ENCODE measurements around the gene MYADM.
A peak's percentile ranks its signal among the peaks of the same experiment; 100 is the strongest.
"Not testable (repeated sequence)": the region's sequence is repeated elsewhere in the genome, so short reads cannot be mapped to it uniquely, and the experiment has no call there.

Gene MYADM

GRCh38 chr19:53867225-53868090 lies at the start of gene MYADM:
Gene MYADM, plus strand, starts transcription at chr19:53867883. Its CDS starts 5,647 bp downstream, at chr19:53873530.
- DNase-seq (ENCODE audit: low spot score) = peak; percentile 98

DNA sequence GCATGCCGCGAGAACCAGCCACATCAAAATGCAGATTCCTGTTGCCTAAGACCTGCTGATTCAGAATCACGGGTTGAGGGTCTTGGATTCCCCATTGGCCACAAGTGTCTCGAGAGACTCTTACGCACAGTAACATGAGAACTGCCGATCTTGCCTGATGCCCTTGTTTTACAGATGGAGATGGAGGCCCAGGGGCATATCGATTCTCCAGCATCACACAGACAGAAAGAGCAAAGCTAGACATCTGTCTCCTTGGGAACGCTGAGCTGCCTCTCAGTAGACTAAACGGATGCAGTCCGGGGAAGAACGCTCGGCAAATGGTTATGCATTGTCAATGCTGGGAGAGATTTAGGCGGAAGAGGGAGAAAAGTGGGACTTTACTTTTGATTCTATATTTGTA lies 48.9 kb upstream of the MYADM start:
- DNase-seq (ENCODE audit: low spot score) = no peak

DNA sequence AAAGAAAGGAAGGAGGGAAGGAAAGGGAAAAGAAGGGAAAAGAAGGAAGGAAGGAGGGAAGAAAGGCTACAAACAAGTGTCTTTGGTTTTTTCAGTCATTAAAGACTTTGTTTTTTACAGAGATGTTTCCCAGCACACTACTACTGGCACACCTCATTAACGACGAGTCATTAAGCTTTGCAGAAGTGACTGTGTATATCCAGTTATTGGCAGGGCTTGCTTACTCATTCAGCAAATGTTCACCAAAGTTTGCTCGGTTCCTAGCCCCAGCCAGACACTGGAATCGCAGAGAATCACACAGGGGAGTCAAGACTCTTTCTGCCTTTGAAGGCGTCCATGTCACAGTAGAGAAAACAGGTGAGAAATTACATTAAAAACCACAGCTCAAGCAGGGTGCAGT lies 47.8 kb upstream of the MYADM start:
- DNase-seq (ENCODE audit: low spot score) = no peak

DNA sequence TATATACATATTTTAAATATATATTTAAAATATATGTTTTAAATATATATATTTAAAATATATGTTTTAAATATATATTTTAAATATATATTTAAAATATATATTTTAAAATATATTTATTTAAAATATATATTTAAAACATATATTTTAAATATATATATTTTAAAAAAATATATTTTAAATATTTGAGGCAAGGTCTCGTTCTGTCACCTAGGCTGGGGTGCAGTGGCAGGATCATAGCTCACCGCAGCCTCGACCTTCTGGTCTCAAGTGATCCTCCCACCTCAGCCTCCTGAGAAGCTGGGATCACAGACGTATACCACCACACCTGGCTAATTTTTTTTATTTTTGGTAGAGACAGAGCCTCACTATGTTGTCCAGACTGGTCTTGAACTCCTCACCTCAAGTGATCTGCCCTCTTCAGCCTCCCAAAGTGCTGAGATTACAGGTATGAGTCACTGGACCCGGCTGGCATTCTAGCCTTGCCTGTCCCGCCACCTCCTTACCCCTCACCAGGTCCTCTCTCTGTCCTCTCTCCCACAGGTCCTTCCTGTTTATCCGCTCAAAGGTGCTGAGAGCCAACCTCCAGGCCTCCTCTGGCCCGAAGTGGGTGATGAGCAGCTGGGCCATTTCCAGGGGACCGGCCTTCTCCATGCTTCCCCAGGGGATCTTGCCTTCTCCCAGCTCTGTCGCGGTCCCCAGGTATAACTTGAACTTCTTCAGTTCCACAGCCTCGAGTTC lies 44.1 kb upstream of the MYADM start:
- no peak for DNase-seq (ENCODE audit: low spot score)

GRCh38 chr19:53824134-53824611 lies 43.5 kb upstream of the MYADM start, which contains the start of gene NLRP12:
Gene NLRP12, minus strand, starts transcription at chr19:53824314. Its CDS starts 140 bp downstream, at chr19:53824174.
- DNase-seq (ENCODE audit: low spot score) = no peak

DNA sequence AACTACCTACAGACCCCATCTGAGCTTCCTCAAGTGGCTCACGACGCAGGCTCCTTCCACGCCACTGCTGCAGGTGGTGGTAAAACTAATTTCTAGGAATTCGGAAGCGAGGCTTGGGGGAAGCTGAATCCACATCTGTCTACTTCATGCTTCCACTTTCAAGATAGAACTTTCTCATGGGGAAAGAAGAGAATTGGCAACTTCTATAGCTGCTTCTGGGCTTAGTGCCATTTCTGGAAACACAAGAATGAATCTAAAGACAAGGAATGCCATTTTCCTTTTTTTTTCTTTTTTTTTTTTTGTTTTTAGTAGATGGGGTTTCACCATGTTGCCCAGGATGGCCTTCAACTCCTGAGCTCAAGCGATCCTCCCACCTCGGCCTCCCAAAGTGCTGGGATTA lies 40.8 kb upstream of the MYADM start:
- no peak for DNase-seq (ENCODE audit: low spot score)

- no peak for DNase-seq (ENCODE audit: low spot score)
These were observed 39.2 kb upstream of the MYADM start for GRCh38 chr19:53828531-53828930.

DNA sequence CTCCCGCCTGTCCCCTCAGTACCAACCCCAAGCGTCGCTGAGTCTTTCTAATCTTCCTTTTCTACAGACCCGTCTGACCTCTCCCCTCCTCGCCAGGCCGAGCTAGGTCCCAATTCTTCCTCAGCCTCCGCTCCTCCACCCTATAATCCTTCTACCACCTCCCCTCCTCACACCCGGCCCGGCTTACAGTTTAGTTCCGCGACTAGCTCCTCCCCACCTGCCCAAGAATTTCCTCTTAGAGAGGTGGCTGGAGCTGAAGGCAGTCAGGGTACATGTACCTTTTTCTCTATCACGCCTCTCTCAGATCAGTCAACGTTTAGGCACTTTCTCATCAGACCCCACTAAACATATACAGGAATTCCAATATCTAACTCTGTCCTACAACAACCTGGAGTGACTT lies 34.8 kb upstream of the MYADM start:
- DNase-seq (ENCODE audit: low spot score) = not testable (repeated sequence)

DNA sequence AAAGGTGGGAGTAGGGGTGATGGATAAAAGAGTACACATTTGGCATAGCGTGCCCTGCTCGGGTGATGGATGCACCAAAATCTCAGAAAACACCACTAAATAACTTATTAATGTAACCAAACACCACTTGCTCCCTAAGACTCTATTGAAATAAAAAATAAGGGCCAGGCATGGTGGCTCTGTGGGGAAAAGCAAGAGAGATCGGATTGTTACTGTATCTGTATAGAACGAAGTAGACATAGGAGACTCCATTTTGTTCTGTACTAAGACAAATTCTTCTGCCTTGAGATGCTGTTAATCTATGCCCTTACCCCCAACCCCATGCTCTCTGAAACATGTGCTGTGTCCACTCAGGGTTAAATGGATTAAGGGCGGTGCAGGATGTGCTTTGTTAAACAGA lies 29.2 kb upstream of the MYADM start:
- not testable (repeated sequence) for DNase-seq (ENCODE audit: low spot score)

GRCh38 chr19:53840241-53840640 lies 27.4 kb upstream of the MYADM start:
- not testable (repeated sequence) for DNase-seq (ENCODE audit: low spot score)

DNA sequence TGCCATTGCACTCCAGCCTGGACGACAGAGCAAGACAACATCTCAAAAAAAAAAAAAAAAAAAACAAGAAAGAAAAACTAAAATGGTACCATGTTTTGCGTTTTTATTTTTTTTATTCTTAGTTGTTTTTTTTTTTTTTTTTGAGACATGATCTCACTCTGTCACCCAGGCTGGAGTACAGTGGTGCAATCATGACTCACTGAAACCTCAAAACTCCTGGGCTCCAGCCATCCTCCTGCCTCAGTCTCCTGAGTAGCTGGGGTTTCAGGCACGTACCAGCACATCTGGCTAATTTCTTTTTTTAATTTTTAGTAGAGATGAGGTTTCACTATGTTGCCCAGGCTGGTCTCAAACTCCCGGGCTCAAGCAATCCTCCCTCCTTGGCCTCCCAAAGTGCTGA lies 26.8 kb upstream of the MYADM start:
- not testable (repeated sequence) for DNase-seq (ENCODE audit: low spot score)

DNA sequence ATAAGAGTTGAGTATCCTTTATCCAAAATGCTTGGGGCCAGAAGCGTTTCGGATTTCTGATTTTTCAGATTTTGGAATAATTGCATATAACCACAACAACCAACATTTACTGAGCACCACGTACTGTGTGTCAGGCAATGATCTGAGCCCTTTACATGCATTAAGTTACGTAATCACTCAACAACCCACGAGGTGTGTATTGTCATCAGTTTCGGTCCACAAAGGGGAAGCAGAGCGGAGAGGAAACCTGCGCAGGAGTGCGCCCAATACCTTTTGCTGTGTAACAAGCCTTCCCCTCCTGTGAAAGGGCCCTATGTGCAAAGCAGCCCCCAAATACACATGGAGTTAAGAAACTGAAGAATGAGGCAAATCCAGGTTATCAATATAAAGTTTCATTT lies 22.8 kb upstream of the MYADM start:
- DNase-seq (ENCODE audit: low spot score) = no peak

- DNase-seq (ENCODE audit: low spot score) = no peak
These were observed 20.1 kb upstream of the MYADM start for GRCh38 chr19:53847555-53847954.

GRCh38 chr19:53849237-53849676 lies 18.4 kb upstream of the MYADM start:
- no peak for DNase-seq (ENCODE audit: low spot score)

- DNase-seq (ENCODE audit: low spot score) = no peak
These were observed 14.0 kb upstream of the MYADM start for GRCh38 chr19:53853707-53854106.

- DNase-seq (ENCODE audit: low spot score) = peak; percentile 74
These were observed 3.3 kb upstream of the MYADM start for GRCh38 chr19:53864308-53864836.

GRCh38 chr19:53865523-53865917 lies 2.2 kb upstream of the MYADM start:
- DNase-seq (ENCODE audit: low spot score) = peak; percentile 43

- peak; percentile 76 for DNase-seq (ENCODE audit: low spot score)
These were observed 1.5 kb upstream of the MYADM start for GRCh38 chr19:53865918-53866864.

DNA sequence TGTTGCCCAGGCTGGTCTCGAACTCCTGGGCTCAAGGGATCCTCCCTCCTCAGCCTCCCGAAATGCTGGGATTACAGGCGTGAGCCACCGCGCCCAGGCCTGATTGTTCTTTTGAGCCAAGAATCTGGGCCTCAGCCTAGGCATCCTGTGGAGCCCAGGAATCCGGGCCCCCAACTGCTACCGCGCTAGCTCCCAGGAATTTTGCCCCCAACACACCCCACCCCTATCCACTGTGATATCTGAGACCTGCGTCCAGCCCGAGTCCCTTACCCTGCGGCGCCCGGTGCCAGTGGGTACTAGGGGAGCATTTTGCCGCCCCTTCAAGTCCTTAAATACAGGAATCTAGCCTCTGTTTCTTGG lies 838 bp upstream of the MYADM start:
- DNase-seq (ENCODE audit: low spot score) = no peak

DNA sequence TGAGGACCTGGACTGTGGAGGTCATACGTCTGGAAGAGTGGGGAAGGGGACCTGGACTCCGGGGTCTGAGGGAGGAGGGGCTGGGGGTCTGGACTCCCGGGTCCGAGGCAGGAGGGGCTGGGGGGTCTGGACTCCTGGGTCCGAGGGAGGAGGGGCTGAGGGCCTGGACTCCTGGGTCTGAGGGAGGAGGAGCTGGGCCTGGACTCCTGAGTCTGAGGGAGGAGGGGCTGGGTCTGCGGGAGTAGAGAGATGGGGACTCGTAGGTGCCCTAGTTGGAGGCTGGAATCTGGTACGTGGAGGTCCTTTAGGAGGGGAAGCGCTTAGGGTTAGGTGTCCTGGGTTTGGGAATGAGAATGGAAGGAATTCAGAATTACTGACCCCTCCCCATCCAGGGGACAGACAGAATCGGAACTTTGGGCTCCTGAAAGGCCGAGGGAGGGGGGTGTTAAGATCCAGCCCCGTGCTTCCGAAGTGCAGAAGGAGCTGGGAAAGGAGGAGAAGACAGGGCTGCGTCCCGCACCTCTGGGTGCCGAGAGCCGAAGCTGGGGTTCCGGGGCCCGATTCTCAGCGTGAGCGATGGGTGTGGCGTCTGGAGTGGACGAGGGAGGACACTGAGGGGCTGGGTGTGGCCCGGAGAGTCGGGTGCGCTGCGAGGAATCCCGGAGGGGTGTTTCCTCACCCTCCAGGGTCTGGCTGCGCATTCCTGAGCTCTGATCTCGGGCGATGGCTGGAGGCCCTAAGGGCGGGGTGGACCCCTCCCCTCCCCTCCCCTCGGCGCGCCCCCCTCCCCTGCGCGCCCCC lies 608 bp downstream of the MYADM start:
- DNase-seq (ENCODE audit: low spot score) = peak; percentile 77

Data from SW480 (cell line).